ENCODE measurements around the gene ADK.

ADK gene

DNA sequence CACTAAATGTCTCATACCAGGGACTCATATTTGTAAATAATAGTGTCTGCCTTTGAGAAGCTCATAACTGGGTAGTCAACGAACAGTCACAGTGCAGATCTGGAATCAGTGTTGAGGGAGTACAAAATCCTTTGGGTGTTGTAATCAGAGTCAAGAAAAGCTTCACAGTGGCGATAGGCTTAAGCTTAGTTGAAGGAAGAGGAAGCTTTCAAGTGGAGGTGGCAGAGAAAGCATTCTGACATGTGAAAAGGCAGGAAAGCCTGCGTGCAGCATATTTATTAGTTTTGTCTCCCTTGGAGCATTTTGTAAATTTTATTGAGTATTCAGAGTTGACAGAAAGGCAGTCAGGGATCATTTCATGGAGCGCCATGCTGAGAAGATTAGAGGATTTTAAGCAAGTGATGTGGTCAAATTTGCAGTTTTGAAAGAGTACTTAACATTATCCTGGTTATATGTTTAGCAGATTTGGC is 104.9 kb downstream of the ADK start:
- intact Hi-C loops (cut with DNase I; ENCODE audit: low total_unique reads): no loop called here
- Histone ChIP-seq H3K4me1 (no peaks in the 10 kb centered on the region), H3K27ac (no peak overlapping the region), H3K27me3 (no peaks in the 10 kb centered on the region), H3K36me3 (no peaks in the 10 kb centered on the region), H3K9me3 (no peaks in the 10 kb centered on the region), H3K4me3 (no peak overlapping the region)
- DNase-seq: no peak
- TF ChIP-seq, protein P1, sequence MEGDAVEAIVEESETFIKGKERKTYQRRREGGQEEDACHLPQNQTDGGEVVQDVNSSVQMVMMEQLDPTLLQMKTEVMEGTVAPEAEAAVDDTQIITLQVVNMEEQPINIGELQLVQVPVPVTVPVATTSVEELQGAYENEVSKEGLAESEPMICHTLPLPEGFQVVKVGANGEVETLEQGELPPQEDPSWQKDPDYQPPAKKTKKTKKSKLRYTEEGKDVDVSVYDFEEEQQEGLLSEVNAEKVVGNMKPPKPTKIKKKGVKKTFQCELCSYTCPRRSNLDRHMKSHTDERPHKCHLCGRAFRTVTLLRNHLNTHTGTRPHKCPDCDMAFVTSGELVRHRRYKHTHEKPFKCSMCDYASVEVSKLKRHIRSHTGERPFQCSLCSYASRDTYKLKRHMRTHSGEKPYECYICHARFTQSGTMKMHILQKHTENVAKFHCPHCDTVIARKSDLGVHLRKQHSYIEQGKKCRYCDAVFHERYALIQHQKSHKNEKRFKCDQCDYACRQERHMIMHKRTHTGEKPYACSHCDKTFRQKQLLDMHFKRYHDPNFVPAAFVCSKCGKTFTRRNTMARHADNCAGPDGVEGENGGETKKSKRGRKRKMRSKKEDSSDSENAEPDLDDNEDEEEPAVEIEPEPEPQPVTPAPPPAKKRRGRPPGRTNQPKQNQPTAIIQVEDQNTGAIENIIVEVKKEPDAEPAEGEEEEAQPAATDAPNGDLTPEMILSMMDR (IDR thresholded peaks at IDR 0.05): no peak

DNA sequence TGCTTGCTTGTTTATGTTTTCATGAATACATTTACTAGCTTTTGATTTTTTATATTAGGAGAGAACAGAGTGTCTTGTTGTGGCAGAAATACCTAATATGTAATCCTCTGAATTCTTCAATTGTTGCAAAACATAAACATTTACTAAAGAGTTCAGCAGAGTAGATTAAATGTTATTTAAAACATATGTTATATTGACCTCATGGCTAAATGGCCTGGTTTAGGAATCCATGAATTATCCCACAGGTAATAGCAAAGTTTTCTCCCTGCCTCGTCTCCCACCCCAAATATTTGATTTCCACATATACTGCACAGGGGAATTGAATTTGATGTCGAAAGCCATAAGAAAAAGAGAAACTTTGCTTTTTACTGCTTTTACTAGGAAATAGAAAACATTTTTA is 111.8 kb downstream of the ADK start:
- no peaks in the 10 kb centered on the region for H3K4me1 ChIP-seq
- TF ChIP-seq, protein P1 (IDR thresholded peaks at IDR 0.05): no peak
- H3K27me3 ChIP-seq: no peaks in the 10 kb centered on the region
- H3K4me3 ChIP-seq: no peak overlapping the region
- no peak overlapping the region for H3K27ac ChIP-seq
- no peak for DNase-seq
- no peaks in the 10 kb centered on the region for H3K9me3 ChIP-seq
- no peaks in the 10 kb centered on the region for H3K36me3 ChIP-seq
- intact Hi-C loops (cut with DNase I; ENCODE audit: low total_unique reads): no loop called here

DNA sequence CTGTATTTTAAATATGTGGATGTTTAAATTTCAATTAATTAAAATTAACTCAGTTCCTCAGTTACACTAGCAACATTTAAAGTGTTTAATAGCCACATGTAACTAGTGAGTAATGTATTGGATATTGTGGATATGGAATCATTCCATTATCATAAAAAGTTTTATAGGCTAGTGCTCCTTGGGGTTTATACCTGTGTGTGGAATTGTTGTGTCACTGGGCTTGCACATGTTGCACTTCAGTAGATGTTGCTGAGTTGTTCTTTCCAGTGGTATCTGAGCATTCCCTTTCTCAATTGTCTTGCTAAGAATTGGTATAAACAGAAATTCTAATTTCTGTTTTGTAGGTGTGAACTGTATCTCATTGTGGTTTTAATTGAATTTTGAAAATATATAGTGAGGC is 113.0 kb downstream of the ADK start:
- TF ChIP-seq, protein P1 (IDR thresholded peaks at IDR 0.05): no peak
- no peaks in the 10 kb centered on the region for H3K4me1 ChIP-seq
- intact Hi-C loops (cut with DNase I; ENCODE audit: low total_unique reads): no loop called here
- DNase-seq: no peak
- no peaks in the 10 kb centered on the region for H3K36me3 ChIP-seq
- no peak overlapping the region for H3K4me3 ChIP-seq
- no peak overlapping the region for H3K27ac ChIP-seq
- H3K27me3 ChIP-seq: no peaks in the 10 kb centered on the region
- H3K9me3 ChIP-seq: no peaks in the 10 kb centered on the region

DNA sequence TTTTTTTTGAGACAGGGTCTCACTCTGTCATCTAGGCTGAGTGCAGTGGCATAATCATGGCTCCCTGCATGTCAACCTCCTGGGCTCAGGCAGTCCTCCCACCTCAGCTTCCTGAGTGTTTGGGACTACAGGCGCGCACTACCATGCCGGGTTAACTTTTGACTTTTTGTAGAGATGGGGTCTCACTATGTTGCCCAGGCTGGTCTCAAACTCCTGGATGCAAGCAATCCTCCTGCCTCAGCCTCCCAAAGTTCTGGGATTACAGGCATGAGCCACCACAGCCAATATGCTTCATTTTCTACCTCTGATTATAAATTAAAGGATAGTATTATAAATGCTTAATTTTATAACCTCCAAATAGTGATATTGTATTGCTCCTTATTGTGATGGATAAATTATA is 121.3 kb downstream of the ADK start:
- H3K27ac ChIP-seq: no peak overlapping the region
- TF ChIP-seq, protein P1 (IDR thresholded peaks at IDR 0.05): no peak
- DNase-seq: no peak
- no peaks in the 10 kb centered on the region for H3K36me3 ChIP-seq
- H3K4me3 ChIP-seq: no peak overlapping the region
- peaks cover 0 to 13% (median 5%) of the 10 kb centered on the region in 4 donors for H3K4me1 ChIP-seq
- intact Hi-C loops (cut with DNase I; ENCODE audit: low total_unique reads): no loop called here
- H3K9me3 ChIP-seq: no peaks in the 10 kb centered on the region
- no peaks in the 10 kb centered on the region for H3K27me3 ChIP-seq

DNA sequence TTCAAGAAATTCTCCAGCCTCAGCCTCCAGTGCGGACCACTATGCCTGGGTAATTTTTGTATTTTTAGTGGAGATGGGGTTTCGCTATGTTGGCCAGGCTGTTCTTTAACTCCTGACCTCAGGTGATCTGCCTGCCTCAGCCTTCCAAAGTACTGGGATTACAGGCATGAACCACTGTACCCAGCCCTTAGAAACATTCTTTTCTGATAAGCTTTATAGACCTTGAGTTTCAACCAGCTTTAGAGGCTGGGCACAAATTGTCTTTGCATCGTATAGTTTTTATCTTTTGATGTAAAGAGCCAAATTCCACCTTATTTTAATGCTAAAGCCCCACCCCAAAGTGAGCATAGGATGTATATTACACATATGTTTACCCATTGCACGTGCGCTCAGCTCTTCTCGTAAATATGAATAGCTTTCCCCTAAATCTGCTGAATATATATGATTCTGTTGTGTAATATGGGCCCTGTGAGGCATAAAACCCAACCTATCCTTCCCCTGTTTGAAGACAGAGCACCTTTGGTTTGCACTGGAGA is 124.8 kb downstream of the ADK start:
- H3K4me3 ChIP-seq: no peak overlapping the region
- H3K9me3 ChIP-seq: no peaks in the 10 kb centered on the region
- intact Hi-C loops (cut with DNase I; ENCODE audit: low total_unique reads): no loop called here
- H3K4me1 ChIP-seq: peaks cover 0 to 13% (median 5%) of the 10 kb centered on the region in 4 donors
- H3K27ac ChIP-seq: peak overlapping the region; percentile 9 to 21
- TF ChIP-seq, protein P1 (IDR thresholded peaks at IDR 0.05): no peak
- no peak for DNase-seq
- H3K27me3 ChIP-seq: no peaks in the 10 kb centered on the region
- H3K36me3 ChIP-seq: no peaks in the 10 kb centered on the region

DNA sequence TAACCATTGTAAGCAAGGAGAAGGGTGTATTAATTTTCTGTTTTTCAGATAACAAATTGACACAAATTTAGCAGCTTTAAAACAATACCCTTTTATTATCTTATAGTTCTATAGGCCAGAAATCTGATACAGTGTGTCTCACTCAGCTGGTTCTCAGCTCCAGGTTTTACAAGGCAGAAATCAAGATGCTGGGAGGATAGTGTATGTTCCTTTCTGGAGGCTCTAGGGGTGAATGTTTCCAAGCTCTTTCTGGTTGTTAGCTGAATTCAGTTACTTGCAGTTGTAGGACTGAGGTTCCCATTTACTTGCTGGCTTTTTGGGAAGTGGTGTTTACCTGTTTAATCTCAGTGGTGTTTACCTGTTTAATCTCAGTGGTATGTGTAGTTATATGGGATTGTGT is 125.4 kb downstream of the ADK start:
- H3K9me3 ChIP-seq: no peaks in the 10 kb centered on the region
- H3K27ac ChIP-seq: no peak overlapping the region
- peaks cover 0 to 13% (median 5%) of the 10 kb centered on the region in 4 donors for H3K4me1 ChIP-seq
- intact Hi-C loops (cut with DNase I; ENCODE audit: low total_unique reads): no loop called here
- no peak overlapping the region for H3K4me3 ChIP-seq
- no peaks in the 10 kb centered on the region for H3K27me3 ChIP-seq
- TF ChIP-seq, protein P1 (IDR thresholded peaks at IDR 0.05): no peak
- no peak for DNase-seq
- H3K36me3 ChIP-seq: no peaks in the 10 kb centered on the region
